Measurements from ENCODE around the gene GMDS. TPM values are rescaled to one million over a fixed set of nuclear protein-coding genes. Genes with fewer than 3 reads are reported as not detected.

Gene GMDS
- total RNA-seq, 1 experiment from 2014 or later, result 27.6 TPM

- peaks cover 16% of the 10 kb centered on the region for H3K23me2 ChIP-seq (ENCODE audit: insufficient read length, low read depth, low read length, poor library complexity, severe bottlenecking)
- Mint-ChIP-seq H3K27ac (no peak overlapping the region), H3K27me3 (ENCODE audit: low read depth) (peaks cover 99% of the 10 kb centered on the region), H3K4me3 (peak overlapping the region; percentile 32 to 67; a peak in 4 of 5 replicates), H3K9me3 (no peaks in the 10 kb centered on the region; a peak in 2 of 5 replicates), H3K36me3 (ENCODE audit: insufficient read depth in 1 of 3, low read depth in 3 of 3) (peaks cover 0 to 5% (median 4%) of the 10 kb centered on the region in 3 experiments; a peak in 4 of 7 replicates), H3K4me1 (peaks cover 3 to 26% of the 10 kb centered on the region in 2 experiments; a peak in 3 of 4 replicates)
- no peak overlapping the region for H2BK5ac ChIP-seq (ENCODE audit: insufficient read length, low read length)
- H3K27me3 ChIP-seq (ENCODE audit: insufficient read depth, low read length), result peaks cover 100% of the 10 kb centered on the region
- H3K18ac ChIP-seq (ENCODE audit: insufficient read length, low read depth, low read length), result no peak overlapping the region
- H3K14ac ChIP-seq (ENCODE audit: insufficient read depth, low read length), result no peak overlapping the region
- H3K79me1 ChIP-seq (ENCODE audit: insufficient read depth, low read depth, low read length, poor library complexity, severe bottlenecking), result no peaks in the 10 kb centered on the region
- no peaks in the 10 kb centered on the region for H3K9me3 ChIP-seq (ENCODE audit: control insufficient read depth, low read depth, low read length)
- peak overlapping the region; percentile 48 for H3K4me2 ChIP-seq (ENCODE audit: insufficient read depth, insufficient read length, low read length)
- no peak overlapping the region for H2BK15ac ChIP-seq (ENCODE audit: low read depth, low read length)
- H4K91ac ChIP-seq (ENCODE audit: insufficient read length, low read depth, low read length), result no peak overlapping the region
- H2BK20ac ChIP-seq (ENCODE audit: low read depth, low read length, poor library complexity, severe bottlenecking), result no peak overlapping the region
- no peak overlapping the region for H3K27ac ChIP-seq (ENCODE audit: insufficient read length, low read depth, low read length)
- H2AFZ ChIP-seq (ENCODE audit: low read length), result no peak overlapping the region
- WGBS (ENCODE audit: extremely low coverage, insufficient read length, low lambda C conversion rate), result no CpG with 5 or more reads among the region's 83 CpGs
- H3K79me2 ChIP-seq (ENCODE audit: insufficient read depth, low read length), result no peaks in the 10 kb centered on the region
- no peak overlapping the region for H3K9ac ChIP-seq (ENCODE audit: extremely low read depth, insufficient read length, low read length)
- peak; percentile 75 for DNase-seq
- H3K4ac ChIP-seq (ENCODE audit: low read depth, low read length), result no peak overlapping the region
- H3K56ac ChIP-seq (ENCODE audit: insufficient read length, low read depth, low read length), result no peak overlapping the region
- H2BK120ac ChIP-seq (ENCODE audit: low read depth, low read length, poor library complexity, severe bottlenecking), result no peak overlapping the region
- no peak overlapping the region for H2BK12ac ChIP-seq (ENCODE audit: insufficient read length, low read depth, low read length)
- no peaks in the 10 kb centered on the region; the same call in 1 of the 2 replicates for H3K4me1 ChIP-seq (ENCODE audit: insufficient read depth, low read length)
- no peak overlapping the region for H3K23ac ChIP-seq (ENCODE audit: insufficient read length, low read depth, low read length)
- H4K5ac ChIP-seq (ENCODE audit: insufficient read length, low read depth, low read length), result no peak overlapping the region
- peaks cover 3% of the 10 kb centered on the region for H4K20me1 ChIP-seq (ENCODE audit: control insufficient read depth, insufficient read depth, insufficient read length)
- no peak for TF ChIP-seq CTCF (conservative IDR thresholded peaks at IDR 0.05)
- no peak overlapping the region for H3T11ph ChIP-seq (ENCODE audit: low read length)
- no peak overlapping the region for H2AK5ac ChIP-seq (ENCODE audit: insufficient read length, low read length)
- no peak overlapping the region for H4K8ac ChIP-seq (replicated peaks; ENCODE audit: insufficient read length, low read depth, low read length)
Observed at GRCh38 chr6:1619673-1620503, 625.5 kb downstream of the GMDS start.
